ENCODE results near the gene KCTD17. TPM values are rescaled to one million over a fixed set of nuclear protein-coding genes. Genes with fewer than 3 reads are reported as not detected.

KCTD17 gene
- total RNA-seq, 2 donors from 2014 or later = 3.6 to 8.3 TPM

GRCh38 chr22:37032134-37032534 lies 19.4 kb upstream of the KCTD17 start:
- peaks cover 0 to 11% of the 10 kb centered on the region in 2 donors for H3K36me3 ChIP-seq (replicated peaks in 1 of 2; ENCODE audit: insufficient read depth in 1 of 2, low read depth in 2 of 2)
- WGBS, 2 donors = 7 to 13% methylated on average over 2 of the region's 2 CpGs
- no peak for DNase-seq

GRCh38 chr22:37032535-37033460 lies 18.7 kb upstream of the KCTD17 start:
- Histone ChIP-seq H3K9me3 (no peaks in the 10 kb centered on the region), H3K27ac (peak overlapping the region; percentile 82 to 94 (median 90)), H3K36me3 (replicated peaks in 1 of 2; ENCODE audit: insufficient read depth in 1 of 2, low read depth in 2 of 2) (peaks cover 0 to 9% of the 10 kb centered on the region in 2 donors), H3K4me3 (no peak overlapping the region), H3K4me1 (peaks cover 41% of the 10 kb centered on the region), H3K27me3 (no peaks in the 10 kb centered on the region)
- intact Hi-C loops (cut with DNase I) = no loop called here
- DNase-seq (peak; percentile 87 to 96 (median 94)), ATAC-seq (peak; percentile 96)
- TF ChIP-seq POLR2A (IDR thresholded peaks at IDR 0.05) (peak in 2 of 3 donors; percentile 54 to 55), CTCF (IDR thresholded peaks at IDR 0.05) (peak in 1 of 7 experiments; percentile 8)
- 9 to 16% methylated on average over 4 to 18 of the region's 18 CpGs for WGBS, 2 donors

More at GRCh38 chr22:37032134-37032534, 19.4 kb upstream of the KCTD17 start:
- peak; percentile 7 for ATAC-seq
- no peak for TF ChIP-seq POLR2A (IDR thresholded peaks at IDR 0.05)
- no peak for TF ChIP-seq CTCF (IDR thresholded peaks at IDR 0.05)
- Histone ChIP-seq H3K4me3 (no peak overlapping the region), H3K4me1 (peaks cover 41% of the 10 kb centered on the region), H3K27me3 (no peaks in the 10 kb centered on the region), H3K9me3 (no peaks in the 10 kb centered on the region), H3K27ac (peak overlapping the region; percentile 82 to 94 (median 90))
- intact Hi-C loops (cut with DNase I) = no loop called here

- ATAC-seq = no peak
- DNase-seq = no peak
- no peak for TF ChIP-seq CTCF (IDR thresholded peaks at IDR 0.05)
- TF ChIP-seq POLR2A (IDR thresholded peaks at IDR 0.05) = no peak
- H3K27me3 ChIP-seq = no peaks in the 10 kb centered on the region
- WGBS, 2 donors = 73 to 79% methylated on average over 23 of the region's 23 CpGs
- intact Hi-C loops (cut with DNase I) = no loop called here
- peak overlapping the region in 3 of 4 donors; percentile 82 to 94 (median 94) for H3K27ac ChIP-seq
- H3K36me3 ChIP-seq (replicated peaks in 1 of 2; ENCODE audit: insufficient read depth in 1 of 2, low read depth in 2 of 2) = peaks cover 0 to 6% of the 10 kb centered on the region in 2 donors
- H3K4me3 ChIP-seq = no peak overlapping the region
- no peaks in the 10 kb centered on the region for H3K9me3 ChIP-seq
- H3K4me1 ChIP-seq = peaks cover 41% of the 10 kb centered on the region
These were observed 17.7 kb upstream of the KCTD17 start for GRCh38 chr22:37033605-37034430.

- H3K27me3 ChIP-seq = no peaks in the 10 kb centered on the region
- DNase-seq (no peak), ATAC-seq (no peak)
- no peaks in the 10 kb centered on the region for H3K9me3 ChIP-seq
- WGBS, 2 donors = 81 to 86% methylated on average over 11 of the region's 11 CpGs
- H3K4me1 ChIP-seq = peaks cover 30% of the 10 kb centered on the region
- intact Hi-C loops (cut with DNase I) = no loop called here
- no peaks in the 10 kb centered on the region for H3K36me3 ChIP-seq (replicated peaks in 1 of 2; ENCODE audit: insufficient read depth in 1 of 2, low read depth in 2 of 2)
- no peak overlapping the region for H3K4me3 ChIP-seq
- H3K27ac ChIP-seq = no peak overlapping the region
- no peak for TF ChIP-seq CTCF (IDR thresholded peaks at IDR 0.05)
These were observed 14.7 kb upstream of the KCTD17 start for GRCh38 chr22:37036655-37037377.
